Esophagus muscularis mucosa (tissue), 3 donors: ENCODE measurements around the gene SOCS7.

Experiments
- EP300 ChIP-seq: sonication (generic); formaldehyde crosslinking; IDR thresholded peaks from one replicate; pipeline ENCODE4 v1.6.1; 2017; ENCODE audit warnings: antibody characterized with exemption
- TF ChIP-seq, protein P1 (sequence below), 3 experiments: fragments of 200-600 bp in 2 of 3; fragments of 450-650 bp in 1 of 3; sonication (generic) in 2 of 3; IDR thresholded peaks; one replicate each; pipeline ENCODE4 v1.5.1; 2017 to 2019; ENCODE audit warnings: antibody characterized with exemption in 3 of 3, mild to moderate bottlenecking in 2 of 3, moderate library complexity in 1 of 3

DNA sequence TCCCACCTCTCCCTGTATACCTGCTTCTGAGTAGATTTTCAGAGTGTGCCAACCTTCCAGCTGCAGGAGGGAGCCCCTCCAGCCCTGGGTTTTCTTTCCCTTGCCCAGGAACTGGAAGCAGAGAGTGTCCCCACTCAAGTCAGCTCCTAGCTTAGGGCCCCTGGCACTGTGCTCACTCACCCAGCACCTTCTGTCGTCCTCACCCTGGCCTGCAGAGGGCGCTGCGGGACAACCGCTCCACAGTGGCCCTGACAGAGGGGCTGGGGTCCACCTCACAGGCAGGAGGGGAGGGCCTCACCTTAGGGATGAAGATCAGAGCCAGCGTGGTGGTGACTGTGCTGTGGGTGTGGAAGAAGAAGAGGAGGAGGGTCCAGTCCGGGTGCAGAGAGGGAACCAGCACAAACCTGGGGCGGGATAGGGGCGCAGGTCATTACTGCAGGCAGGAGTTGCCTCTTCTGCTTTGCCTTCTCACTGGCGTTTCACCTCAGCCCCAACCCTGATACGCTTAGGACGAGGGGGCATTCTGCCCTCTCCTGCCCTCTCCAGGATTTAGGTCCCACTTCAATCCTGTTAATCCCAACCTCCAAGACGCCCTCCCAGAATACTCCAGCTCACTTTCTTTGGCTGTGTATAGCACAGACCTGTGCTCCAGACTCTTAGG lies 17.9 kb upstream of the SOCS7 start:
- TF ChIP-seq, protein P1, sequence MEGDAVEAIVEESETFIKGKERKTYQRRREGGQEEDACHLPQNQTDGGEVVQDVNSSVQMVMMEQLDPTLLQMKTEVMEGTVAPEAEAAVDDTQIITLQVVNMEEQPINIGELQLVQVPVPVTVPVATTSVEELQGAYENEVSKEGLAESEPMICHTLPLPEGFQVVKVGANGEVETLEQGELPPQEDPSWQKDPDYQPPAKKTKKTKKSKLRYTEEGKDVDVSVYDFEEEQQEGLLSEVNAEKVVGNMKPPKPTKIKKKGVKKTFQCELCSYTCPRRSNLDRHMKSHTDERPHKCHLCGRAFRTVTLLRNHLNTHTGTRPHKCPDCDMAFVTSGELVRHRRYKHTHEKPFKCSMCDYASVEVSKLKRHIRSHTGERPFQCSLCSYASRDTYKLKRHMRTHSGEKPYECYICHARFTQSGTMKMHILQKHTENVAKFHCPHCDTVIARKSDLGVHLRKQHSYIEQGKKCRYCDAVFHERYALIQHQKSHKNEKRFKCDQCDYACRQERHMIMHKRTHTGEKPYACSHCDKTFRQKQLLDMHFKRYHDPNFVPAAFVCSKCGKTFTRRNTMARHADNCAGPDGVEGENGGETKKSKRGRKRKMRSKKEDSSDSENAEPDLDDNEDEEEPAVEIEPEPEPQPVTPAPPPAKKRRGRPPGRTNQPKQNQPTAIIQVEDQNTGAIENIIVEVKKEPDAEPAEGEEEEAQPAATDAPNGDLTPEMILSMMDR (IDR thresholded peaks at IDR 0.05): peak in 1 of 3 experiments; percentile 31
- no peak for TF ChIP-seq EP300
